ENCODE data around the gene RAB4B.
"Not testable (repeated sequence)": the region's sequence is repeated elsewhere in the genome, so short reads cannot be mapped to it uniquely, and the experiment has no call there.

RAB4B gene

GRCh38 chr19:40777937-40778705, at the start of gene RAB4B:
Gene RAB4B (plus strand): TSS chr19:40778247. CDS start chr19:40778376, 129 bp downstream.
- DNase-seq (ENCODE audit: low spot score), result peak; percentile 99

GRCh38 chr19:40730065-40730464, 48.0 kb upstream of the RAB4B start:
- not testable (repeated sequence) for DNase-seq (ENCODE audit: low spot score)

GRCh38 chr19:40732304-40732703, 45.7 kb upstream of the RAB4B start:
- not testable (repeated sequence) for DNase-seq (ENCODE audit: low spot score)

- no peak for DNase-seq (ENCODE audit: low spot score)
Measured at GRCh38 chr19:40733149-40733548, 44.9 kb upstream of the RAB4B start.

- no peak for DNase-seq (ENCODE audit: low spot score)
Measured at GRCh38 chr19:40735013-40735771, 42.9 kb upstream of the RAB4B start.

GRCh38 chr19:40736661-40737060, 41.4 kb upstream of the RAB4B start:
- no peak for DNase-seq (ENCODE audit: low spot score)

- DNase-seq (ENCODE audit: low spot score), result no peak
Measured at GRCh38 chr19:40737102-40737644, 40.9 kb upstream of the RAB4B start.

- no peak for DNase-seq (ENCODE audit: low spot score)
Measured at GRCh38 chr19:40739030-40739839, 38.8 kb upstream of the RAB4B start.

GRCh38 chr19:40739871-40740703, 38.0 kb upstream of the RAB4B start:
- DNase-seq (ENCODE audit: low spot score), result no peak

- DNase-seq (ENCODE audit: low spot score), result peak; percentile 82
Measured at GRCh38 chr19:40740747-40741146, 37.3 kb upstream of the RAB4B start.

GRCh38 chr19:40741527-40742390, 36.3 kb upstream of the RAB4B start:
- no peak for DNase-seq (ENCODE audit: low spot score)

- DNase-seq (ENCODE audit: low spot score), result no peak
Measured at GRCh38 chr19:40742477-40742876, 35.6 kb upstream of the RAB4B start.

- DNase-seq (ENCODE audit: low spot score), result no peak
Measured at GRCh38 chr19:40742886-40743285, 35.2 kb upstream of the RAB4B start.

GRCh38 chr19:40743926-40744325, 34.1 kb upstream of the RAB4B start:
- no peak for DNase-seq (ENCODE audit: low spot score)

GRCh38 chr19:40744554-40745401, 33.3 kb upstream of the RAB4B start:
- DNase-seq (ENCODE audit: low spot score), result no peak

GRCh38 chr19:40745402-40745780, 32.7 kb upstream of the RAB4B start:
- DNase-seq (ENCODE audit: low spot score), result no peak

- no peak for DNase-seq (ENCODE audit: low spot score)
Measured at GRCh38 chr19:40747536-40747935, 30.5 kb upstream of the RAB4B start.

GRCh38 chr19:40750058-40750873, 27.8 kb upstream of the RAB4B start, which contains the start of gene ACTMAP:
Gene ACTMAP (minus strand): TSS chr19:40750477. CDS start chr19:40749803, 674 bp downstream.
- peak; percentile 99 for DNase-seq (ENCODE audit: low spot score)

Data from AG08395 (cell line).